Measurements from ENCODE around the gene SIRPB2.

- TF ChIP-seq FOXP2 (optimal IDR thresholded peaks at IDR 0.05; ENCODE audit: control extremely low read depth, extremely low read length, insufficient read depth) (no peak), EZH2 (IDR thresholded peaks at IDR 0.05) (no peak), POLR2AphosphoS5 (IDR thresholded peaks at IDR 0.05; ENCODE audit: borderline replicate concordance, low read depth, low read length) (no peak)
Observed at GRCh38 chr20:1465470-1466210, 25.6 kb downstream of the SIRPB2 start.
